ENCODE data around the gene TERB1. TPM values are rescaled to one million over a fixed set of nuclear protein-coding genes. Genes with fewer than 3 reads are reported as not detected.

Gene TERB1
- total RNA-seq, 1 donor from 2014 or later: 0.10 TPM

DNA sequence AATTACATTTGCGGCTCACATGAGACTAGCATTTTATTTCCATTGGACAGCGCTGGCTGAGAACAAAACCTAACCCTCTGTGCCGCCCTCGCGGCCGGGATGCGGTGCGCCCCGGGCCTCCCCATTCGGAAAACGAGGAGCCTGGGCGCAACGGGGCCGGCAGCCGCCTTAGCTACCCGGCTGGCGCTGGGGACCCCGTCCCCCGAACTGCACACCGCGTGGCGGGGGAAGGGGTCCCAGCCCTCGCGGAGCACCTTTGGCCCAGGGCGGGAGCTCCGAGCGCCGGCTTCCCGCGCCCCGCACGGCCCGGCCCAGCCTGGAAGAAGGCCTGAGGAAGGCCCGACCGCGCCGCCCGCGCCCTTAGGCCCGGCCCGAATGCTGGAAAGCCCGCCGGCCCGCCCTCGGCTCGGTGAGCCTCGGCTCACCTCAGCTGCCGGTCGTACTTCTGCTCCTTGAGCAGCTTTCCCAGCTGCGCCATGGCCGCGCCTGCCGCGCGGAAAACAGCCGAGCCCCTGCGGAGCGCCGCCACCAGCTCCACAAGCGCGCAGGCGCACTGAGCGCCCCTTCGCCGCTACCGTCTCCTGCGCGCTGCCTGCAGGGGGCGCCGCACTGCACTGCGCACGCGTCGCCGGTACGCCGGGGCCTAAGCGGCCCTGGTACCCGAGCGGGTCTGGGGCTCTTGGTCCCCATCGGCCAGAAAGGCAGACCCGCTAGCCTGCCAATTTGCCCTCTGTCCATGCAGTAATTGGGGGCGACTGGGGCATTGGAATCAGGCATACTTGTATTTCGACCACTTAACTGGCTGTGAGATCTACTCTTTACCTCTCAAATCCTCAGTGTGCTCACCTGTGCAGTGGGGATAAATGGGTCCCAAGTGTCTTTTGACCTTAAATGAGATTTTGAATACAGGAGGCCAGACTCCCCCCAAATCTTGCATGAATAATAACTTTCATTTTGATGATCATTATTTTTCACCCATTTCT is 29.3 kb upstream of the TERB1 start, which contains the start of gene NAE1:
TSS of gene NAE1 (minus strand) at position 555 of the 983 bp plus-strand sequence. CDS start at position 478, 77 bp downstream.
- TF ChIP-seq, protein P1, sequence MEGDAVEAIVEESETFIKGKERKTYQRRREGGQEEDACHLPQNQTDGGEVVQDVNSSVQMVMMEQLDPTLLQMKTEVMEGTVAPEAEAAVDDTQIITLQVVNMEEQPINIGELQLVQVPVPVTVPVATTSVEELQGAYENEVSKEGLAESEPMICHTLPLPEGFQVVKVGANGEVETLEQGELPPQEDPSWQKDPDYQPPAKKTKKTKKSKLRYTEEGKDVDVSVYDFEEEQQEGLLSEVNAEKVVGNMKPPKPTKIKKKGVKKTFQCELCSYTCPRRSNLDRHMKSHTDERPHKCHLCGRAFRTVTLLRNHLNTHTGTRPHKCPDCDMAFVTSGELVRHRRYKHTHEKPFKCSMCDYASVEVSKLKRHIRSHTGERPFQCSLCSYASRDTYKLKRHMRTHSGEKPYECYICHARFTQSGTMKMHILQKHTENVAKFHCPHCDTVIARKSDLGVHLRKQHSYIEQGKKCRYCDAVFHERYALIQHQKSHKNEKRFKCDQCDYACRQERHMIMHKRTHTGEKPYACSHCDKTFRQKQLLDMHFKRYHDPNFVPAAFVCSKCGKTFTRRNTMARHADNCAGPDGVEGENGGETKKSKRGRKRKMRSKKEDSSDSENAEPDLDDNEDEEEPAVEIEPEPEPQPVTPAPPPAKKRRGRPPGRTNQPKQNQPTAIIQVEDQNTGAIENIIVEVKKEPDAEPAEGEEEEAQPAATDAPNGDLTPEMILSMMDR (IDR thresholded peaks at IDR 0.05; ENCODE audit: unreplicated experiment): peak; percentile 88
- H3K4me3 Mint-ChIP-seq (ENCODE audit: unreplicated experiment): peak within 1 kb of the TSS; percentile 77
- H3K36me3 Mint-ChIP-seq (ENCODE audit: low read depth, unreplicated experiment): peaks cover 10% of the 10 kb centered on the region
- no peak within 1 kb of the TSS for H3K27ac Mint-ChIP-seq (ENCODE audit: unreplicated experiment)
- H3K27me3 Mint-ChIP-seq (ENCODE audit: unreplicated experiment): no peaks in the 10 kb centered on the region
- H3K9me3 Mint-ChIP-seq (ENCODE audit: unreplicated experiment): no peaks in the 10 kb centered on the region
- peak; percentile 97 for DNase-seq (ENCODE audit: low spot score)
- peaks cover 12% of the 10 kb centered on the region for H3K4me1 Mint-ChIP-seq (ENCODE audit: unreplicated experiment)

DNA sequence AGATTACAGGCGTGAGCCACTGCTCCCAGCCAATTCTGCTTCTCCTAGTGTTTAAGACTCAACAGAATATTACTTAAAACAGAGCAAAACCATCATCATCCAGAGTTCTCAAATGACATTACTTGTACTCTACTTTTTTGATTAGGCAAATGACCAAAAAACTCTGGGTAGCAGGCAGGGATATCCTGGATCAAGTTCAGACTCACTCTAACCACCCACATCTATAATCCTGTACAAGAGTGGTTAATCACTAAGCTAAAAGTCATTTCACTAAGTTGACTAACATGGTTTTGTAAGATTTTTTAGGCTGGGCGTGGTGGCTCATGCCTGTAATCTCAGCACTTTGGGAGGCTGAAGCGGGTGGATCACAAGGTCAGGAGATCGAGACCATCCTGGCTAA is 22.6 kb upstream of the TERB1 start:
- Mint-ChIP-seq H3K9me3 (ENCODE audit: unreplicated experiment) (no peaks in the 10 kb centered on the region), H3K4me3 (ENCODE audit: unreplicated experiment) (no peak overlapping the region), H3K27me3 (ENCODE audit: unreplicated experiment) (peaks cover 3% of the 10 kb centered on the region), H3K27ac (ENCODE audit: unreplicated experiment) (no peak overlapping the region), H3K36me3 (ENCODE audit: low read depth, unreplicated experiment) (peaks cover 17% of the 10 kb centered on the region), H3K4me1 (ENCODE audit: unreplicated experiment) (peaks cover under 1% of the 10 kb centered on the region)
- DNase-seq (ENCODE audit: low spot score): no peak
- TF ChIP-seq, protein P1 (IDR thresholded peaks at IDR 0.05; ENCODE audit: unreplicated experiment): no peak

DNA sequence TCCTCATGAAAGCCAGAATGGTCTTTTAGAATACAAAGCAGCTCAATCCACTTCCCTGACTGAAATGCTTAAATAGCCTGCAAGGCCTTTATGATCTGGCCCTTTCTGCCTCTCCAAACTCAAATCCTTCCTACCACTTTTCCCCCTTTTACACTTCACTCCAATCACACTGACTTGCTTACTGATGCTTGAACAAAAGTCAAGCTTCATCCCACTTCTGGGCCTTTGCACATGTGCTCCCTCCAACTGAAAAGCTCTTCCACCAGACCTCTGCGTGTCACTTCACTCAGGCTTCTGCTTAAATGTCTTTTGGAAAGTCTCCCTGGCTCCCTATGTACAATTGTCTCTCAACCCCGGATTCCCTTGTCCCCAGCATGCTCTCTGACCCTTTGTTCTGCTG is 13.3 kb upstream of the TERB1 start:
- TF ChIP-seq, protein P1 (IDR thresholded peaks at IDR 0.05; ENCODE audit: unreplicated experiment): no peak
- Mint-ChIP-seq H3K4me1 (ENCODE audit: unreplicated experiment) (no peaks in the 10 kb centered on the region), H3K27ac (ENCODE audit: unreplicated experiment) (no peak overlapping the region), H3K4me3 (ENCODE audit: unreplicated experiment) (no peak overlapping the region), H3K36me3 (ENCODE audit: low read depth, unreplicated experiment) (peaks cover 26% of the 10 kb centered on the region), H3K27me3 (ENCODE audit: unreplicated experiment) (no peaks in the 10 kb centered on the region), H3K9me3 (ENCODE audit: unreplicated experiment) (no peaks in the 10 kb centered on the region)
- no peak for DNase-seq (ENCODE audit: low spot score)

DNA sequence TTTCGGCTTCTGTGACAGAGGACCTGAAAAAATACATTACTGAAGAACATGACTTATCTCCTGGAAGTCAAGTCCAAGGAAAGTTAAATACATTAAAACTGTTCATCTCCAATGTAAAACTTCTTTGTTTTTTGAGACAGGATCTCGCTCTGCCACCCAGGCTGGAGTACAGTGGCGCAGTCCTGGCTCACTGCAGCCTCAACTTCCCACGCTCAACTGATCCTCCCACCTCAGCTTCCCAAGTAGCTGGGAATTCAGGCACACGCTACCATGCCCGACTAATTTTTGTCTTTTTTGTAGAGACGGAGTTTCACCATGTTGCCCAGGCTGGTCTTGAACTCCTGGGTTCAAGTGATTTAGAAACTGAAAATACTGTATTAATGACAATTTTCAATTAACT is 9.7 kb upstream of the TERB1 start:
- Mint-ChIP-seq H3K4me3 (ENCODE audit: unreplicated experiment) (no peak overlapping the region), H3K36me3 (ENCODE audit: low read depth, unreplicated experiment) (peaks cover 13% of the 10 kb centered on the region), H3K4me1 (ENCODE audit: unreplicated experiment) (no peaks in the 10 kb centered on the region), H3K27me3 (ENCODE audit: unreplicated experiment) (no peaks in the 10 kb centered on the region), H3K9me3 (ENCODE audit: unreplicated experiment) (no peaks in the 10 kb centered on the region), H3K27ac (ENCODE audit: unreplicated experiment) (no peak overlapping the region)
- TF ChIP-seq, protein P1 (IDR thresholded peaks at IDR 0.05; ENCODE audit: unreplicated experiment): no peak
- no peak for DNase-seq (ENCODE audit: low spot score)

DNA sequence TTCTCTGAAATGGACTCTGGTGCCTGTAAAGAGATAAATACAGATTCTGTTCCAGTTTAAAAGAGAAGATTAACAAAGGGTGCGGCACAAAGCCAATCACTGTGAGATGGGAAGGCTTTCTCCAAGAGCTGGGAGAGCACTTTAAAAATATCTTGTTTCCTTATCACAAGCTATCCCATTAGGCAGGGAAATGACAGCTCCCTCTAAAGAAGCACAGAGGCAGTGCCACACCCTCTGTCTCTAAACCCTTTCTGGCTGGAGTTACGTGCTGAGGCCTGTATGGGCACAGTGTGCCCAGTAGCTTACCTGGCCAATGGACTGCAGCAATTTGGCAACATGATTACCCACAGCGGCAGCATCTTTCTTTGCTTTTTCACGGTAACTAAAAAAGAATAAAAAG is 9.0 kb upstream of the TERB1 start:
- no peaks in the 10 kb centered on the region for H3K9me3 Mint-ChIP-seq (ENCODE audit: unreplicated experiment)
- H3K36me3 Mint-ChIP-seq (ENCODE audit: low read depth, unreplicated experiment): peaks cover 13% of the 10 kb centered on the region
- TF ChIP-seq, protein P1 (IDR thresholded peaks at IDR 0.05; ENCODE audit: unreplicated experiment): no peak
- no peaks in the 10 kb centered on the region for H3K27me3 Mint-ChIP-seq (ENCODE audit: unreplicated experiment)
- H3K4me3 Mint-ChIP-seq (ENCODE audit: unreplicated experiment): no peak overlapping the region
- H3K27ac Mint-ChIP-seq (ENCODE audit: unreplicated experiment): no peak overlapping the region
- no peaks in the 10 kb centered on the region for H3K4me1 Mint-ChIP-seq (ENCODE audit: unreplicated experiment)
- DNase-seq (ENCODE audit: low spot score): no peak
